Mesendoderm (in vitro differentiated cells): ENCODE results near the gene PLEKHA8.

Experiments
- DNase-seq: peaks from one replicate; pipeline ENCODE4 v3.0.0; 2013
- H2AK5ac ChIP-seq: 2 replicates; pipeline ENCODE4 v1.6.1; 2013; ENCODE audit warnings: low read length, inconsistent platforms
- H2BK120ac ChIP-seq: 2 replicates; pipeline ENCODE4 v1.6.1; 2013; ENCODE audit warnings: low read depth, mild to moderate bottlenecking, low read length, moderate library complexity, mixed read lengths
- H2BK15ac ChIP-seq: replicated peaks from 2 replicates; pipeline ENCODE4 v1.6.1; 2013; ENCODE audit warnings: low read depth, mild to moderate bottlenecking, moderate library complexity
- H2BK5ac ChIP-seq: 2 replicates; pipeline ENCODE4 v1.6.1; 2013; ENCODE audit warnings: low read length, inconsistent platforms
- H3K18ac ChIP-seq: 2 replicates; pipeline ENCODE4 v1.6.1; 2013; ENCODE audit warnings: mild to moderate bottlenecking, low read length, mixed read lengths
- H3K23ac ChIP-seq: one replicate; pipeline ENCODE4 v1.6.1; 2013; ENCODE audit warnings: low read length
- H3K27ac ChIP-seq: 2 replicates; pipeline ENCODE4 v1.5.1; 2013; ENCODE audit warnings: low read depth, mild to moderate bottlenecking, inconsistent platforms, low read length, moderate library complexity
- H3K27me3 ChIP-seq: 2 replicates; pipeline ENCODE4 v1.6.1; 2013; ENCODE audit warnings: low read length, control low read depth, mild to moderate bottlenecking, inconsistent platforms; ENCODE audit not compliant: insufficient read depth, poor library complexity
- H3K36me3 ChIP-seq: 2 replicates; pipeline ENCODE4 v1.6.1; 2013; ENCODE audit warnings: low read length, inconsistent platforms; ENCODE audit not compliant: control insufficient read depth, insufficient read depth
- H3K4ac ChIP-seq: one replicate; pipeline ENCODE4 v1.6.1; 2013; ENCODE audit warnings: low read depth, mild to moderate bottlenecking, low read length, moderate library complexity
- H3K4me1 ChIP-seq: 2 replicates; pipeline ENCODE4 v1.6.1; 2013; ENCODE audit warnings: low read depth, low read length, inconsistent platforms; ENCODE audit not compliant: control insufficient read depth
- H3K4me2 ChIP-seq: 2 replicates; pipeline ENCODE4 v1.6.1; 2013; ENCODE audit warnings: low read length
- H3K4me3 ChIP-seq: 2 replicates; pipeline ENCODE4 v1.5.1; 2013; ENCODE audit warnings: mild to moderate bottlenecking, low read length
- H3K56ac ChIP-seq: one replicate; pipeline ENCODE4 v1.6.1; 2013; ENCODE audit warnings: low read length
- H3K79me1 ChIP-seq: 2 replicates; pipeline ENCODE4 v1.6.1; 2013; ENCODE audit warnings: low read length, inconsistent platforms
- H3K79me2 ChIP-seq: 2 replicates; pipeline ENCODE4 v1.6.1; 2013; ENCODE audit warnings: mild to moderate bottlenecking, low read length; ENCODE audit not compliant: control insufficient read depth, insufficient read depth
- H3K9ac ChIP-seq: 2 replicates; pipeline ENCODE4 v1.6.1; 2013; ENCODE audit warnings: low read length, inconsistent platforms
- H4K5ac ChIP-seq: one replicate; pipeline ENCODE4 v1.6.1; 2013; ENCODE audit warnings: low read length
- H4K8ac ChIP-seq: one replicate; pipeline ENCODE4 v1.6.1; 2013; ENCODE audit warnings: low read depth, mild to moderate bottlenecking, control low read depth, low read length, moderate library complexity
- WGBS: extraction: QIAGEN DNeasy Blood & Tissue Kit; methylation state at CpG from one replicate; pipeline ENCODE4 v1.1.7; 2013; ENCODE audit warnings: low lambda C conversion rate, missing lambda C conversion rate; ENCODE audit not compliant: insufficient coverage; ENCODE audit errors: extremely low coverage; 5-methylcytosine and 5-hydroxymethylcytosine counted together

PLEKHA8 gene

DNA sequence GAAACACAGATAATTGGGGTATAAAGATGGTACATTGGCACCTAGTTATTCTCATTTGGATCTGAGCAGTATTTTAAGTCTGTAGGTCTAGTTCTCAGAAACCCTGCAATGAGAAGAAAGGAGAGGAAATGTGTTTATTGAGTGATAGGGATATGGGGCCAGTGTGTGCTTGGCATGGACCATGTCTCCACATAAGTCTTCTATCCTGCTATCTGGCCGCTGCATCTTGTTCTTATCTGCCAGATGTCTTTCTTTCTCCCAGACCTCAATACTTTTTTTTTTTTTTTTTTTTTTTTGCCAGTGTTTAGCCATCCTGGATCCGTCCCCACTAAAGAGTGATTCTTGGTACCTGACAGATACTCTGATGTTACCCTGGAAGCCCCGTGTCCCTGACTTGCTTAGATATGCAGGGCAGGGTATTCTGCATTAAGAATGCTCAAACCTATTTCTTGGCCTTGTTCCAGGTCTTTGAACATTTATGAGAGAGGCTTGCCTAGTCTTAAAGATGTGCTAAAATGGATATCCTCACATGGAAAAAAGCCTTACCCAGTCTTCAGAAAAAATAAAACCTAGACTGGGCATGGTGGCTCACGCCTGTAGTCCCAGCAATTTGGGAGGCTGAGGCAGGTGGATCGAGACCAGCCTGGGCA, 116.6 kb downstream of the PLEKHA8 start:
- no peak for DNase-seq
- H4K5ac ChIP-seq: no peak overlapping the region
- H3K18ac ChIP-seq: no peak overlapping the region
- no peak overlapping the region for H3K4me3 ChIP-seq
- no peak overlapping the region for H3K4ac ChIP-seq
- H3K56ac ChIP-seq: no peak overlapping the region
- no peak overlapping the region for H3K9ac ChIP-seq
- no peak overlapping the region for H3K23ac ChIP-seq
- no peak overlapping the region for H2BK120ac ChIP-seq
- no peak overlapping the region for H3K4me2 ChIP-seq
- WGBS: no CpG with 5 or more reads among the region's 5 CpGs
- no peaks in the 10 kb centered on the region for H3K79me2 ChIP-seq
- no peaks in the 10 kb centered on the region for H3K4me1 ChIP-seq
- H3K27me3 ChIP-seq: no peaks in the 10 kb centered on the region
- no peaks in the 10 kb centered on the region for H3K79me1 ChIP-seq
- H3K36me3 ChIP-seq: no peaks in the 10 kb centered on the region
- H3K27ac ChIP-seq: no peak overlapping the region
- no peak overlapping the region for H2AK5ac ChIP-seq
- H4K8ac ChIP-seq: no peak overlapping the region
- H2BK5ac ChIP-seq: no peak overlapping the region
- H2BK15ac ChIP-seq: no peak overlapping the region

DNA sequence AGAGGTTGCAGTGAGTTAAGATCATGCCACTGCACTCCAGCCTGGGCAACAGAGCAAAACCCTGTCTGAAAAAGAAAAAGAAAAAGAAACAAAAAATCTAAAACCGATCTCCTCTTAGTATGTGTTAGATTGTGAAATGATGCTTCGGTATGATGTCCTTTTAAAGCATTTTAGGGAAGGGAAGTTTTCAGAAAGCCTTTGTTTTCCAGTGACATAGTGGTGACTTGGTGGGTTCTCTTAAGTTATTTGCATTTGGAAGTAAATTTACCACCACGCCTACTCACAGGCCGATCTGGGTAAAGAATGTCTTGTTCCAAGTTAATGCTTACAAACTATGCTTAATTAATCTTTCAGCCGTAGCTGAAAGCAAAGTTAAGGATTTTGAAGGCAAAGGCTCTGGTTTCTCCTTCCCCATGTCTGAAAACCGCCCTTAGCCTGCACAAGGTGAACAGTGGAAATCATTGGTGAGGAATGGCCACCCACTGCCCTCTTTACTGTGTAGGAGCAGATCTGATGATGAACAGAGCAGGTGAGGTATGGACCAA, 117.3 kb downstream of the PLEKHA8 start:
- H2BK5ac ChIP-seq: no peak overlapping the region
- no peak overlapping the region for H4K8ac ChIP-seq
- H3K27ac ChIP-seq: no peak overlapping the region
- H3K4me2 ChIP-seq: no peak overlapping the region
- H3K56ac ChIP-seq: no peak overlapping the region
- no peak overlapping the region for H3K18ac ChIP-seq
- H2BK120ac ChIP-seq: no peak overlapping the region
- no peaks in the 10 kb centered on the region for H3K27me3 ChIP-seq
- no peak overlapping the region for H2BK15ac ChIP-seq
- no peak overlapping the region for H3K4ac ChIP-seq
- no peak for DNase-seq
- no peaks in the 10 kb centered on the region for H3K4me1 ChIP-seq
- no peak overlapping the region for H3K9ac ChIP-seq
- H3K36me3 ChIP-seq: no peaks in the 10 kb centered on the region
- H3K23ac ChIP-seq: no peak overlapping the region
- no peak overlapping the region for H2AK5ac ChIP-seq
- H3K79me1 ChIP-seq: no peaks in the 10 kb centered on the region
- H3K79me2 ChIP-seq: no peaks in the 10 kb centered on the region
- H3K4me3 ChIP-seq: no peak overlapping the region
- no peak overlapping the region for H4K5ac ChIP-seq
- WGBS: no CpG with 5 or more reads among the region's 6 CpGs

DNA sequence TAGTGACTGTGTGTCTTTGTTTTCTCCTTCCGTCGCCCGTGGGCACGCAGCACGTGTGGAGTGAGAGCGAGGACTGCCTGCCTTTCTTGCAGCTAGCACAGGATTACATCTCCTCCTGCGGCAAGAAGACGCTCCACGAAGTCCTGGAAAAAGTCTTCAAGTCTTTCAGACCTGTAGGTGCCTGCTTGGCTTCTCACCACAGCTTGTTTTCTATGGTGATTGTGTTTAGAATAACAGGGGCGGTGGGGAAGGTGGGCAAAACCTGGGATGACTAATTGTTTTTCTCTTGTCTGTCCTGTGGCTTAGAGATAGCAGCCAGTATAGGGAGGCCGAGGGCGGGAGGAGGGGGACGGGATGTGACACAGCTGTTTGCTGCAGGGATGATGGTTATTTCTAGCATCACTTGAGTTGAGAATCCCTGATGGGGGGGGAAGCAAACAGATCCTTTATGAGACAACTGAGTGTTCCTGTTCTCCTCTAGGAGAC, 118.0 kb downstream of the PLEKHA8 start:
- Histone ChIP-seq H3K9ac (no peak overlapping the region), H2BK5ac (no peak overlapping the region), H3K4me1 (no peaks in the 10 kb centered on the region), H3K4me3 (no peak overlapping the region), H3K27me3 (no peaks in the 10 kb centered on the region), H3K79me2 (no peaks in the 10 kb centered on the region), H4K8ac (no peak overlapping the region), H3K36me3 (no peaks in the 10 kb centered on the region), H2AK5ac (no peak overlapping the region), H3K79me1 (no peaks in the 10 kb centered on the region), H3K27ac (no peak overlapping the region), H3K4me2 (no peak overlapping the region), H3K23ac (no peak overlapping the region), H3K56ac (no peak overlapping the region), H2BK15ac (no peak overlapping the region), H3K4ac (no peak overlapping the region), H2BK120ac (no peak overlapping the region), H3K18ac (no peak overlapping the region), H4K5ac (no peak overlapping the region)
- DNase-seq: peak; percentile 76
- WGBS: no CpG with 5 or more reads among the region's 13 CpGs

DNA sequence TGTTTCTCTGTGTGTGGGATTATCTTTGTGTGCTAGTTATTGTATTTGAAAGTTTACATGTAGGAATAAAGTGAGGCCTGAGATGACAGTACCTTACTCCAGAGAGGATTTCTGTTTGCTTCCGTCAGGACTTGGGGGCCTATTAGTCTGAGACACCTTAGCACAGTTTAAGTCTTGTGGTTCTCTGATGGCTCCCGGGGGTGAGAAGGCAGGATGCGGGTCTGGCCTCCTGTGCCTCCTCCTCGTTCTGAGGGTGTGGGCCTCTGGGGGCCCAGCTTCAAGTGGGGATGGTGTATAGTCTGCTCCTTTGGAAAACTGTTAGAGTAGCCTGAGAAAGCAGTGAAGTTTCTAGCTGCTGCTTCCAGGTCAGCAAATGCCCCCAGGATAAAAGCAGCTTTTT, 119.0 kb downstream of the PLEKHA8 start:
- Histone ChIP-seq H2BK15ac (no peak overlapping the region), H3K56ac (no peak overlapping the region), H3K9ac (no peak overlapping the region), H3K4me3 (no peak overlapping the region), H3K23ac (no peak overlapping the region), H3K18ac (no peak overlapping the region), H3K79me2 (no peaks in the 10 kb centered on the region), H3K4me2 (no peak overlapping the region), H3K36me3 (no peaks in the 10 kb centered on the region), H4K8ac (no peak overlapping the region), H3K4me1 (no peaks in the 10 kb centered on the region), H2BK5ac (no peak overlapping the region), H3K27ac (no peak overlapping the region), H4K5ac (no peak overlapping the region), H3K79me1 (no peaks in the 10 kb centered on the region), H2BK120ac (no peak overlapping the region), H2AK5ac (no peak overlapping the region), H3K4ac (no peak overlapping the region), H3K27me3 (no peaks in the 10 kb centered on the region)
- no peak for DNase-seq
- WGBS: no CpG with 5 or more reads among the region's 4 CpGs

DNA sequence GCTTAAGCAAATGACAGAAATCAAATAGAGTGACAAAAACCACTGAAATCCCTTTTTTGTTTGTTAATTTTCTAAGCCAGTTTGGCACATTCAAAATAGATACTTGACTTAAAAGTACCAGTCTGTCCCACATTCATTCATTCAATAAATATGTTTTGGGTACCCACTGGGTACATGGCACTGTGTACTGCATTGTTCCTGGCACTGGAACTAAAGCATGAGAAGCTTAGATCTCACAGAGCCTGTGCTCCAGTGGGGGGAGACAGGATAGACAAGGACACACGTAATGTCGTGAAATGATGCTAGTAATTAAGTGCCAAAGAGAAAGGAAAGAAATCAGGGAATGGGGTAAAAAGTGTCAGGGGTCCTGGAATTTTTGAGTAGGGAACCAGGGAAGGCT, 119.6 kb downstream of the PLEKHA8 start:
- H3K9ac ChIP-seq: no peak overlapping the region
- no peaks in the 10 kb centered on the region for H3K79me1 ChIP-seq
- H3K4ac ChIP-seq: no peak overlapping the region
- H3K4me3 ChIP-seq: no peak overlapping the region
- H2BK120ac ChIP-seq: no peak overlapping the region
- WGBS: no CpG with 5 or more reads among the region's 2 CpGs
- H3K4me1 ChIP-seq: no peaks in the 10 kb centered on the region
- no peak overlapping the region for H2BK5ac ChIP-seq
- no peaks in the 10 kb centered on the region for H3K27me3 ChIP-seq
- no peak overlapping the region for H4K8ac ChIP-seq
- H3K79me2 ChIP-seq: no peaks in the 10 kb centered on the region
- H3K23ac ChIP-seq: no peak overlapping the region
- no peak overlapping the region for H2AK5ac ChIP-seq
- H3K4me2 ChIP-seq: no peak overlapping the region
- no peak overlapping the region for H3K56ac ChIP-seq
- DNase-seq: no peak
- no peak overlapping the region for H3K18ac ChIP-seq
- H4K5ac ChIP-seq: no peak overlapping the region
- no peak overlapping the region for H3K27ac ChIP-seq
- H3K36me3 ChIP-seq: no peaks in the 10 kb centered on the region
- no peak overlapping the region for H2BK15ac ChIP-seq

DNA sequence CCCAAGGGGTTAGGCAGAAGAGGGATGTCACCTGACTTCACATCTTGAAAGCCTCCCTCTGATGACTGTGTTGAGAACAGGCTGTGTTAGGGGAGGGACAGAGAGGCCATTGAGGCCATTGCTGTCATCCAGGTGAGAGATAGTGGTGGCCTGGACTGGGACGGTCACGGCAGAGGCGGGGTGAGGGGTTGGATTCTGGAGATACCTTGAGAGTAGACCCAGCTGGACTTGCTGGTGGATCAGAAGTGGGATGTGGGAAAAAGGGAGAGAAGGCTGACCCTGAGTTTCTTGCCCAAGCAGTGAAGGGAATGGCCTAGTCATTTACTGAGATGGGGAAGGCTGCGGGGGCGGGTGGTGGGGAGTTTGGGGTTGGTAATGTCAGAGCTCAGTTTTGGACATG, 120.2 kb downstream of the PLEKHA8 start:
- Histone ChIP-seq H4K5ac (no peak overlapping the region), H3K56ac (no peak overlapping the region), H2BK15ac (no peak overlapping the region), H3K79me1 (no peaks in the 10 kb centered on the region), H3K79me2 (no peaks in the 10 kb centered on the region), H3K27me3 (no peaks in the 10 kb centered on the region), H3K4ac (no peak overlapping the region), H3K23ac (peak overlapping the region; percentile 97), H3K9ac (no peak overlapping the region), H3K4me1 (no peaks in the 10 kb centered on the region), H2AK5ac (no peak overlapping the region), H2BK5ac (no peak overlapping the region), H3K27ac (no peak overlapping the region), H3K18ac (no peak overlapping the region), H4K8ac (no peak overlapping the region), H3K4me2 (no peak overlapping the region), H3K4me3 (no peak overlapping the region), H2BK120ac (no peak overlapping the region), H3K36me3 (no peaks in the 10 kb centered on the region)
- no peak for DNase-seq
- no CpG with 5 or more reads among the region's 5 CpGs for WGBS
